HCT116 (cell line): ENCODE data around the gene SLC10A3. TPM values are rescaled to one million over a fixed set of nuclear protein-coding genes. Genes with fewer than 3 reads are reported as not detected.

Experiments used
- ATAC-seq: fragments of 200-7000 bp; cut with Tn5 transposase; 2 replicates; pipeline ENCODE4 v1.9.1; 2020; ENCODE audit warnings: mild to moderate bottlenecking, moderate library complexity
- Bru-seq: library from RNA; stranded (reverse); fragments of 400-500 nt; gene quantifications from one replicate; lab custom pipeline; 2021; lab: Mats Ljungman, UMichigan
- BruChase-seq, 2 experiments: library from RNA; stranded (reverse); fragments of 400-500 nt; gene quantifications; one replicate each; lab custom pipeline; 2021; lab: Mats Ljungman, UMichigan
- BruUV-seq: library from RNA; stranded (reverse); fragments of 400-500 nt; replicated peaks from 2 replicates; lab custom pipeline; 2021; lab: Mats Ljungman, UMichigan
- CTCF ChIA-PET: fragments of 300-600 bp; sonication (Branson Sonifier 250); formaldehyde crosslinking; loops from one replicate; lab custom pipeline; 2021; ENCODE audit warnings: antibody characterized with exemption; lab: Charles Lee
- POLR2A ChIA-PET: fragments of 300-600, 350-600 bp; sonication (Branson Sonifier 250); formaldehyde crosslinking; loops from one replicate; lab custom pipeline; 2021; ENCODE audit warnings: antibody characterized with exemption; lab: Charles Lee
- RAD21 ChIA-PET, 2 experiments: fragments of 300-600 bp; sonication (Branson Sonifier 250); formaldehyde crosslinking; loops; one replicate each; lab custom pipeline; 2023; ENCODE audit warnings: low total read pairs in 2 of 2; ENCODE audit not compliant: uncharacterized antibody in 2 of 2, unreplicated experiment in 2 of 2, low non-redundant PET in 1 of 2; lab: Charles Lee
- DNase-seq: peaks from one replicate; pipeline ENCODE4 v3.0.0-alpha.2; 2010; ENCODE audit warnings: low read depth, low spot score
- H2AFZ ChIP-seq: fragments of 200-600 bp; shearing (Covaris generic), sonication (generic); 2 replicates; pipeline ENCODE4 v1.6.1; 2017; ENCODE audit warnings: low read depth, mixed run types, mixed read lengths, antibody characterized with exemption, low read length; ENCODE audit not compliant: poor library complexity, severe bottlenecking
- H3K27ac ChIP-seq: 2 replicates; pipeline ENCODE4 v1.5.1; 2012; ENCODE audit warnings: low read depth, low read length
- H3K27me3 ChIP-seq: fragments of 200-600 bp; sonication (generic); 2 replicates; pipeline ENCODE4 v1.6.1; 2016; ENCODE audit warnings: mixed run types, low read length, mixed read lengths; ENCODE audit not compliant: insufficient read depth
- H3K36me3 ChIP-seq, 2 experiments: fragments of 200-500 bp in 1 of 2; fragments of 200-600 bp in 1 of 2; sonication (Bioruptor generic) in 1 of 2; sonication (generic) in 1 of 2; 2 replicates each; pipeline versions ENCODE4 v1.5.1 to v1.6.1; 2014 to 2016; ENCODE audit warnings: low read length in 2 of 2, inconsistent platforms in 1 of 2, mixed read lengths in 1 of 2, mixed run types in 1 of 2; ENCODE audit not compliant: insufficient read depth in 2 of 2, control insufficient read depth in 1 of 2
- H3K4me1 ChIP-seq, 2 experiments: fragments of 200-600 bp in 1 of 2; sonication (generic) in 1 of 2; 2 replicates each; pipeline versions ENCODE4 v1.5.1 to v1.6.1; 2012 to 2017; ENCODE audit warnings: low read length in 2 of 2, inconsistent platforms in 1 of 2, mild to moderate bottlenecking in 1 of 2, mixed read lengths in 1 of 2, mixed run types in 1 of 2, moderate library complexity in 1 of 2; ENCODE audit not compliant: insufficient read depth in 2 of 2, control insufficient read depth in 1 of 2
- H3K4me2 ChIP-seq: fragments of 200-600 bp; sonication (generic); 2 replicates; pipeline ENCODE4 v1.6.1; 2017; ENCODE audit warnings: mixed run types, low read length, mixed read lengths
- H3K4me3 ChIP-seq, 2 experiments: fragments of 200-600 bp in 1 of 2; sonication (generic) in 1 of 2; replicated peaks in 1 of 2; 2 replicates each; pipeline ENCODE4 v1.5.1; 2011 to 2016; ENCODE audit warnings: low read length in 2 of 2, control low read depth in 1 of 2, low read depth in 1 of 2, mild to moderate bottlenecking in 1 of 2, mixed read lengths in 1 of 2, mixed run types in 1 of 2
- H3K79me2 ChIP-seq: fragments of 200-600 bp; sonication (generic); 2 replicates; pipeline ENCODE4 v1.6.1; 2017; ENCODE audit warnings: mild to moderate bottlenecking, mixed run types, low read length, moderate library complexity, mixed read lengths; ENCODE audit not compliant: insufficient read depth
- H3K9ac ChIP-seq: fragments of 200-600 bp; sonication (generic); 2 replicates; pipeline ENCODE4 v1.6.1; 2016; ENCODE audit warnings: low read length, mixed read lengths
- H3K9me2 ChIP-seq: fragments of 200-600 bp; sonication (generic), shearing (Covaris generic); 2 replicates; pipeline ENCODE4 v1.6.1; 2017; ENCODE audit warnings: mixed run types, mild to moderate bottlenecking, moderate library complexity; ENCODE audit not compliant: insufficient read depth
- H3K9me3 ChIP-seq, 2 experiments: fragments of 200-500 bp in 1 of 2; fragments of 200-600 bp in 1 of 2; sonication (Bioruptor generic) in 1 of 2; sonication (generic) in 1 of 2; 2 replicates each; pipeline ENCODE4 v1.6.1; 2014 to 2017; ENCODE audit warnings: low read length in 2 of 2, mixed read lengths in 2 of 2, inconsistent platforms in 1 of 2, low read depth in 1 of 2, mild to moderate bottlenecking in 1 of 2, mixed run types in 1 of 2, moderate library complexity in 1 of 2; ENCODE audit not compliant: control insufficient read depth in 1 of 2, insufficient read depth in 1 of 2
- H4K20me1 ChIP-seq: fragments of 200-600 bp; sonication (generic), shearing (Covaris generic); 2 replicates; pipeline ENCODE4 v1.6.1; 2017; ENCODE audit warnings: mixed run types, mild to moderate bottlenecking, moderate library complexity; ENCODE audit not compliant: insufficient read depth
- CTCF ChIP-seq, 3 experiments: fragments of 200-600 bp in 1 of 3; sonication (generic) in 1 of 3; IDR thresholded peaks in 2 of 3; conservative IDR thresholded peaks in 1 of 3; 2 replicates each; pipeline ENCODE4 v1.5.1; 2012 to 2017; ENCODE audit warnings: low read depth in 2 of 3, low read length in 2 of 3, antibody characterized with exemption in 1 of 3, borderline replicate concordance in 1 of 3, control low read depth in 1 of 3, mild to moderate bottlenecking in 1 of 3, mixed read lengths in 1 of 3, mixed run types in 1 of 3, moderate library complexity in 1 of 3; ENCODE audit not compliant: insufficient read depth in 1 of 3
- POLR2A ChIP-seq: IDR thresholded peaks from 2 replicates; pipeline ENCODE4 v1.7.0; 2011; ENCODE audit warnings: borderline replicate concordance; ENCODE audit not compliant: insufficient read depth, insufficient read length; ENCODE audit errors: extremely low read depth
- POLR2AphosphoS5 ChIP-seq: IDR thresholded peaks from 2 replicates; pipeline ENCODE4 v1.6.1; 2011; ENCODE audit warnings: mild to moderate bottlenecking, low read depth, low read length, moderate library complexity
- REST ChIP-seq: IDR thresholded peaks from 2 replicates; pipeline ENCODE4 v1.6.1; 2012; ENCODE audit warnings: low read depth
- ZFX ChIP-seq: fragments of 450-650 bp; IDR thresholded peaks from 2 replicates; pipeline ENCODE4 v1.6.1; 2017
- intact Hi-C: fragments of 100-400 bp; cut with micrococcal nuclease; formaldehyde crosslinking; loops from 2 replicates; pipeline ENCODE4 v1.10.0; 2022
- long read RNA-seq: library from polyadenylated mRNA; unstranded; transcript quantifications from one replicate; pipeline ENCODE4 v2.0.0, GENCODE V29; 2021; ENCODE audit not compliant: unreplicated experiment
- polyA plus RNA-seq: library from polyadenylated mRNA; unstranded; fragments of >200 nt; gene quantifications from 2 replicates; pipeline ENCODE4 v1.2.1, GENCODE V29; 2012; ENCODE audit warnings: missing spikeins
- total RNA-seq: library from RNA; stranded (reverse); gene quantifications from one replicate; pipeline ENCODE4 v1.2.1, GENCODE V29; 2021; ENCODE audit not compliant: unreplicated experiment

The SLC10A3 gene
- 16.2 TPM for total RNA-seq
- 24.9 and 32.9 TPM in 2 replicates for polyA plus RNA-seq
- percentile 49 among the genes with signal in this experiment for Bru-seq, nascent RNA
- percentile 67 among the genes with signal in this experiment for BruChase-seq, experiment 1, labeled RNA remaining after a 6-hour chase
- BruChase-seq, experiment 2, labeled RNA remaining after a 2-hour chase: percentile 70 among the genes with signal in this experiment
- long read RNA-seq, transcript SLC10A3-201 (2 exons, 2,161 nt): major isoform, 50 of 75 reads
- long read RNA-seq, partial matches to known transcripts: 17 of 75 reads
- long read RNA-seq, other reads (novel, unspliced or antisense): 5 of 75 reads

GRCh38 chrX:154490414-154491083, at the start of gene SLC10A3:
TSS of gene SLC10A3 (minus strand) at chrX:154490629. CDS start at chrX:154488940, 1,689 bp downstream.
- Histone ChIP-seq H3K9me2 (no peaks in the 10 kb centered on the region), H3K9ac (peak within 1 kb of the TSS; percentile 74), H2AFZ (no peak within 1 kb of the TSS), H3K4me3 (peak within 1 kb of the TSS; percentile 61 to 68), H3K9me3 (no peaks in the 10 kb centered on the region), H3K36me3 (no peaks in the 10 kb centered on the region), H3K4me2 (peak within 1 kb of the TSS; percentile 83), H3K79me2 (peaks cover 7% of the 10 kb centered on the region; the same call in 1 of the 2 replicates), H3K27me3 (no peaks in the 10 kb centered on the region), H4K20me1 (no peaks in the 10 kb centered on the region), H3K4me1 (peaks cover 0 to 22% of the 10 kb centered on the region in 2 experiments; a peak in 1 of 4 replicates), H3K27ac (peak within 1 kb of the TSS; percentile 68)
- RAD21 ChIA-PET: no interaction called here
- ATAC-seq: peak; percentile 86
- intact Hi-C loops: no loop called here
- no peak for TF ChIP-seq CTCF (IDR thresholded peaks at IDR 0.05 in 2 of 3, conservative IDR thresholded peaks at IDR 0.05 in 1 of 3; ENCODE audit: borderline replicate concordance in 1 of 3, insufficient read depth in 1 of 3, low read depth in 2 of 3, low read length in 2 of 3)
- TF ChIP-seq ZFX: peak; percentile 68
- TF ChIP-seq POLR2A: peak; percentile 67
- peak; percentile 92 for TF ChIP-seq POLR2AphosphoS5
- no peak for TF ChIP-seq REST
- CTCF ChIA-PET: interaction anchor here (2.4 kb wide), 1 partner anchor 117 kb away, joined by 6 read pairs; no protein-coding TSS in a partner anchor
- DNase-seq: peak; percentile 89
- POLR2A ChIA-PET: interaction anchor here (0.7 to 1.8 kb wide), 9 partner anchors 9 to 119 kb away, joined by 3 to 12 read pairs (median 3); partner anchors contain the start of genes FAM3A, PLXNA3 and RPL10
- no TSS peak for BruUV-seq
